Liver (tissue), 9 donors: ENCODE measurements around the gene SLC25A29. TPM values are rescaled to one million over a fixed set of nuclear protein-coding genes. Genes with fewer than 3 reads are reported as not detected.

Experiments
- DNase-seq: peaks from one replicate; pipeline ENCODE4 v3.0.0-alpha.2; 2017; ENCODE audit warnings: low spot score
- H3K27ac ChIP-seq, 2 donors: one replicate each; pipeline ENCODE4 v1.7.0; 2013; ENCODE audit warnings: inconsistent platforms in 2 of 2, low read length in 2 of 2, control low read depth in 1 of 2, low read depth in 1 of 2, mild to moderate bottlenecking in 1 of 2
- H3K27me3 ChIP-seq, 4 donors: one replicate each; pipeline versions ENCODE4 v1.6.1 to v1.7.0; 2013; ENCODE audit warnings: low read length in 3 of 4, inconsistent platforms in 1 of 4, mild to moderate bottlenecking in 1 of 4, moderate library complexity in 1 of 4; ENCODE audit not compliant: control insufficient read depth in 4 of 4, insufficient read depth in 4 of 4
- H3K36me3 ChIP-seq, 4 donors: one replicate each; pipeline versions ENCODE4 v1.6.1 to v1.7.0; 2013; ENCODE audit warnings: low read length in 3 of 4, mild to moderate bottlenecking in 3 of 4, low read depth in 1 of 4, moderate library complexity in 1 of 4; ENCODE audit not compliant: control insufficient read depth in 4 of 4, insufficient read depth in 3 of 4
- H3K4me1 ChIP-seq, 4 donors: one replicate each; pipeline versions ENCODE4 v1.6.1 to v1.7.0; 2013; ENCODE audit warnings: low read length in 3 of 4, mild to moderate bottlenecking in 3 of 4, moderate library complexity in 1 of 4; ENCODE audit not compliant: control insufficient read depth in 4 of 4, insufficient read depth in 4 of 4
- H3K4me3 ChIP-seq, 3 donors: one replicate each; pipeline versions ENCODE4 v1.6.1 to v1.7.0; 2013; ENCODE audit warnings: low read length in 3 of 3, control low read depth in 1 of 3, low read depth in 1 of 3, mild to moderate bottlenecking in 1 of 3
- H3K9ac ChIP-seq, 2 donors: one replicate each; pipeline ENCODE4 v1.7.0; 2013; ENCODE audit warnings: low read length in 2 of 2, mild to moderate bottlenecking in 2 of 2, moderate library complexity in 2 of 2, control low read depth in 1 of 2, low read depth in 1 of 2
- H3K9me3 ChIP-seq, 4 donors: one replicate each; pipeline versions ENCODE4 v1.6.1 to v1.7.0; 2013; ENCODE audit warnings: low read length in 3 of 4; ENCODE audit not compliant: control insufficient read depth in 4 of 4
- ATF3 ChIP-seq: IDR thresholded peaks from 2 replicates; pipeline ENCODE4 v1.6.1; 2016; ENCODE audit warnings: antibody characterized with exemption
- CTCF ChIP-seq: fragments of 150-350 bp; IDR thresholded peaks from 2 replicates; pipeline ENCODE4 v1.5.1; 2017; ENCODE audit warnings: improper control_type of control experiment, low read depth, low read length; ENCODE audit not compliant: missing input control
- EGR1 ChIP-seq, 2 donors: IDR thresholded peaks; 2 replicates each; pipeline ENCODE4 v1.6.1; 2016 to 2018; ENCODE audit warnings: antibody characterized with exemption in 2 of 2, low read depth in 2 of 2
- FOXA1 ChIP-seq: IDR thresholded peaks from 2 replicates; pipeline ENCODE4 v1.6.1; 2016; ENCODE audit warnings: antibody characterized with exemption
- FOXA2 ChIP-seq: IDR thresholded peaks from 2 replicates; pipeline ENCODE4 v1.6.1; 2016; ENCODE audit warnings: antibody characterized with exemption
- GABPA ChIP-seq, 2 donors: IDR thresholded peaks in 1 of 2; conservative IDR thresholded peaks in 1 of 2; 2 replicates each; pipeline ENCODE4 v1.6.1; 2016; ENCODE audit warnings: antibody characterized with exemption in 2 of 2, mild to moderate bottlenecking in 1 of 2, moderate library complexity in 1 of 2
- HNF4A ChIP-seq, 2 donors: conservative IDR thresholded peaks; 2 replicates each; pipeline ENCODE4 v1.6.1; 2016; ENCODE audit warnings: antibody characterized with exemption in 2 of 2, mild to moderate bottlenecking in 2 of 2
- HNF4G ChIP-seq: IDR thresholded peaks from 2 replicates; pipeline ENCODE4 v1.6.1; 2016; ENCODE audit warnings: antibody characterized with exemption
- JUND ChIP-seq, 2 donors: IDR thresholded peaks; 2 replicates each; pipeline ENCODE4 v1.6.1; 2016; ENCODE audit warnings: antibody characterized with exemption in 2 of 2
- MAX ChIP-seq: IDR thresholded peaks from 2 replicates; pipeline ENCODE4 v1.6.1; 2016; ENCODE audit warnings: antibody characterized with exemption
- NR2F2 ChIP-seq: IDR thresholded peaks from 2 replicates; pipeline ENCODE4 v1.6.1; 2016; ENCODE audit warnings: antibody characterized with exemption
- RAD21 ChIP-seq, 2 donors: IDR thresholded peaks; 2 replicates each; pipeline ENCODE4 v1.6.1; 2016; ENCODE audit warnings: antibody characterized with exemption in 2 of 2, mild to moderate bottlenecking in 2 of 2
- REST ChIP-seq: IDR thresholded peaks from 2 replicates; pipeline ENCODE4 v1.6.1; 2016; ENCODE audit warnings: antibody characterized with exemption, mild to moderate bottlenecking
- RXRA ChIP-seq, 2 donors: IDR thresholded peaks; 2 replicates each; pipeline ENCODE4 v1.6.1; 2017 to 2018; ENCODE audit warnings: antibody characterized with exemption in 2 of 2, mild to moderate bottlenecking in 1 of 2
- SP1 ChIP-seq: IDR thresholded peaks from 2 replicates; pipeline ENCODE4 v1.6.1; 2018; ENCODE audit warnings: antibody characterized with exemption, mild to moderate bottlenecking
- TAF1 ChIP-seq: conservative IDR thresholded peaks from 2 replicates; pipeline ENCODE4 v1.6.1; 2016; ENCODE audit warnings: antibody characterized with exemption, mild to moderate bottlenecking
- YY1 ChIP-seq: IDR thresholded peaks from 2 replicates; pipeline ENCODE4 v1.6.1; 2016; ENCODE audit warnings: antibody characterized with exemption, mild to moderate bottlenecking
- ZBTB33 ChIP-seq: IDR thresholded peaks from 2 replicates; pipeline ENCODE4 v1.6.1; 2016; ENCODE audit warnings: antibody characterized with exemption
- WGBS: extraction: QIAGEN DNeasy Blood & Tissue Kit; methylation state at CpG from one replicate; pipeline ENCODE4 v1.1.7; 2013; 5-methylcytosine and 5-hydroxymethylcytosine counted together
- polyA plus RNA-seq, 2 donors: library from polyadenylated mRNA; stranded (reverse) in 1 of 2; unstranded in 1 of 2; fragments of 200-250 nt in 1 of 2; fragments of >200 nt in 1 of 2; fragmentation: Nextera tagmentation in 1 of 2; extraction: Ambion mirVana in 1 of 2; gene quantifications; one replicate each; pipeline versions ENCODE4 v1.2.1 to v1.2.3, GENCODE V29; 2013 to 2015
- total RNA-seq, 2 donors: library from RNA; depleted of rRNA; stranded (reverse); fragments of >200 nt; gene quantifications; one replicate each; pipeline ENCODE4 v1.2.3, GENCODE V29; 2014
- donor health status: healthy.
- donor health status: healthy.
- donor health status: healthy.
- donor health status: healthy.
- donor health status: healthy.

The SLC25A29 gene
- total and polyA plus RNA-seq, 4 donors, result 2.4 to 13.9 (median 8.9) TPM

- WGBS, result 43% methylated on average over 13 of the region's 13 CpGs
- no peak for DNase-seq
- peak overlapping the region; percentile 71 to 94 for H3K27ac ChIP-seq
Measured at GRCh38 chr14:100325958-100326357, 19.7 kb upstream of the SLC25A29 start.

More at GRCh38 chr14:100325958-100326357, 19.7 kb upstream of the SLC25A29 start:
- H3K27me3 ChIP-seq, result no peaks in the 10 kb centered on the region
- peak overlapping the region; percentile 54 to 69 for H3K9ac ChIP-seq
- no peaks in the 10 kb centered on the region for H3K9me3 ChIP-seq
- no peak for TF ChIP-seq TAF1
- peak in 1 of 2 donors; percentile 52 for TF ChIP-seq HNF4A (conservative IDR thresholded peaks at IDR 0.05)
- TF ChIP-seq EGR1 (IDR thresholded peaks at IDR 0.05; ENCODE audit: low read depth in 2 of 2), result no peak
- TF ChIP-seq FOXA2, result peak; percentile 76
- no peak for TF ChIP-seq GABPA (IDR thresholded peaks at IDR 0.05 in 1 of 2, conservative IDR thresholded peaks at IDR 0.05 in 1 of 2)
- no peak for TF ChIP-seq ZBTB33
- TF ChIP-seq RAD21 (IDR thresholded peaks at IDR 0.05), result peak in 1 of 2 donors; percentile 31
- TF ChIP-seq REST, result no peak
- no peak for TF ChIP-seq CTCF
- TF ChIP-seq FOXA1, result no peak
- no peak for TF ChIP-seq YY1
- TF ChIP-seq JUND (IDR thresholded peaks at IDR 0.05), result no peak
- peak; percentile 33 to 50 for TF ChIP-seq RXRA (IDR thresholded peaks at IDR 0.05)
- no peak for TF ChIP-seq NR2F2
- no peak for TF ChIP-seq HNF4G
- TF ChIP-seq SP1, result peak; percentile 49
- no peak for TF ChIP-seq MAX
- TF ChIP-seq ATF3, result no peak
- peak overlapping the region; percentile 52 to 87 (median 83) for H3K4me3 ChIP-seq
- H3K4me1 ChIP-seq, result peaks cover 19 to 55% (median 44%) of the 10 kb centered on the region in 4 donors
- peaks cover 10 to 21% (median 12%) of the 10 kb centered on the region in 4 donors for H3K36me3 ChIP-seq
